Ovary (tissue), 3 donors: ENCODE measurements around the gene ACTRT3.

Experiments
- POLR2A ChIP-seq: fragments of 450-650 bp; IDR thresholded peaks from one replicate; pipeline ENCODE4 v1.6.1; 2017; ENCODE audit warnings: antibody characterized with exemption, mild to moderate bottlenecking, moderate library complexity
- TF ChIP-seq, protein P1 (sequence below), 3 donors: fragments of 450-650 bp in 2 of 3; fragments of 200-600 bp in 1 of 3; IDR thresholded peaks; one replicate each; pipeline versions ENCODE4 v1.5.1 to v1.8.0; 2016 to 2022; ENCODE audit warnings: antibody characterized with exemption in 3 of 3, mild to moderate bottlenecking in 1 of 3
- donor health status: DM: no; HTN: no; CAD: no.

DNA sequence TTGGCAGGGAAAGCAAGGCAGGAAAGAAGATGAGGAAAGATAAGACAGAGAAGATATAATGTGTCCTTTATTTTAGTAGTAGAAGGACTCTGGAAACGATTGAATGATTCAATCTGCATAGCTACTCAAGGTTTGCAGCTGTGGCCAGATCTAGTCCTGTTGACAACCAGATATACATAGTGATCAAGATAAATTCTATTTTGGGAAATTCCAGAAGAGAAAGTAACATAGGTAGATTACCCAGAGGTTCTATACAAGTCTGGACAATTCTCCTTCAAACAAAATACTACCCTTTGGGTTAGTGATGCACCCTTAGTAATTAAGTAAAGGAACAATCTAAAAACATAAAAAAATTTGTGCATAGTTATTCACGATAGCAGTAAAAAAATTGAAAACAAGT is 13.9 kb downstream of the ACTRT3 start:
- TF ChIP-seq, protein P1, sequence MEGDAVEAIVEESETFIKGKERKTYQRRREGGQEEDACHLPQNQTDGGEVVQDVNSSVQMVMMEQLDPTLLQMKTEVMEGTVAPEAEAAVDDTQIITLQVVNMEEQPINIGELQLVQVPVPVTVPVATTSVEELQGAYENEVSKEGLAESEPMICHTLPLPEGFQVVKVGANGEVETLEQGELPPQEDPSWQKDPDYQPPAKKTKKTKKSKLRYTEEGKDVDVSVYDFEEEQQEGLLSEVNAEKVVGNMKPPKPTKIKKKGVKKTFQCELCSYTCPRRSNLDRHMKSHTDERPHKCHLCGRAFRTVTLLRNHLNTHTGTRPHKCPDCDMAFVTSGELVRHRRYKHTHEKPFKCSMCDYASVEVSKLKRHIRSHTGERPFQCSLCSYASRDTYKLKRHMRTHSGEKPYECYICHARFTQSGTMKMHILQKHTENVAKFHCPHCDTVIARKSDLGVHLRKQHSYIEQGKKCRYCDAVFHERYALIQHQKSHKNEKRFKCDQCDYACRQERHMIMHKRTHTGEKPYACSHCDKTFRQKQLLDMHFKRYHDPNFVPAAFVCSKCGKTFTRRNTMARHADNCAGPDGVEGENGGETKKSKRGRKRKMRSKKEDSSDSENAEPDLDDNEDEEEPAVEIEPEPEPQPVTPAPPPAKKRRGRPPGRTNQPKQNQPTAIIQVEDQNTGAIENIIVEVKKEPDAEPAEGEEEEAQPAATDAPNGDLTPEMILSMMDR (IDR thresholded peaks at IDR 0.05): no peak
- TF ChIP-seq POLR2A: no peak
